ENCODE results near the gene RPH3AL. TPM values are rescaled to one million over a fixed set of nuclear protein-coding genes. Genes with fewer than 3 reads are reported as not detected.

The RPH3AL gene
- total RNA-seq, 2 experiments from 2014 or later = 2.4 to 2.8 TPM

- Mint-ChIP-seq H3K4me1 (ENCODE audit: low read depth) (no peaks in the 10 kb centered on the region), H3K27ac (no peak overlapping the region), H3K9me3 (no peaks in the 10 kb centered on the region), H3K27me3 (no peaks in the 10 kb centered on the region), H3K4me3 (no peak overlapping the region), H3K36me3 (ENCODE audit: low read depth) (no peaks in the 10 kb centered on the region)
- TF ChIP-seq, protein P1, sequence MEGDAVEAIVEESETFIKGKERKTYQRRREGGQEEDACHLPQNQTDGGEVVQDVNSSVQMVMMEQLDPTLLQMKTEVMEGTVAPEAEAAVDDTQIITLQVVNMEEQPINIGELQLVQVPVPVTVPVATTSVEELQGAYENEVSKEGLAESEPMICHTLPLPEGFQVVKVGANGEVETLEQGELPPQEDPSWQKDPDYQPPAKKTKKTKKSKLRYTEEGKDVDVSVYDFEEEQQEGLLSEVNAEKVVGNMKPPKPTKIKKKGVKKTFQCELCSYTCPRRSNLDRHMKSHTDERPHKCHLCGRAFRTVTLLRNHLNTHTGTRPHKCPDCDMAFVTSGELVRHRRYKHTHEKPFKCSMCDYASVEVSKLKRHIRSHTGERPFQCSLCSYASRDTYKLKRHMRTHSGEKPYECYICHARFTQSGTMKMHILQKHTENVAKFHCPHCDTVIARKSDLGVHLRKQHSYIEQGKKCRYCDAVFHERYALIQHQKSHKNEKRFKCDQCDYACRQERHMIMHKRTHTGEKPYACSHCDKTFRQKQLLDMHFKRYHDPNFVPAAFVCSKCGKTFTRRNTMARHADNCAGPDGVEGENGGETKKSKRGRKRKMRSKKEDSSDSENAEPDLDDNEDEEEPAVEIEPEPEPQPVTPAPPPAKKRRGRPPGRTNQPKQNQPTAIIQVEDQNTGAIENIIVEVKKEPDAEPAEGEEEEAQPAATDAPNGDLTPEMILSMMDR (IDR thresholded peaks at IDR 0.05) = no peak
- ChIA-PET POLR2A (no interaction called here), CTCF (no interaction called here)
- Histone ChIP-seq H3K4me3 (ENCODE audit: low read length) (no peak overlapping the region), H3K4me1 (ENCODE audit: insufficient read depth, low read length) (peaks cover 15% of the 10 kb centered on the region), H3K27ac (ENCODE audit: low read depth in 1 of 2, low read length in 2 of 2) (no peak overlapping the region), H3K36me3 (ENCODE audit: insufficient read depth, low read length) (no peaks in the 10 kb centered on the region), H3K27me3 (ENCODE audit: control insufficient read depth in 1 of 2, insufficient read depth in 2 of 2, low read length in 2 of 2) (no peaks in the 10 kb centered on the region), H3K9me3 (ENCODE audit: control insufficient read depth in 1 of 2, insufficient read depth in 1 of 2, low read length in 2 of 2) (peaks cover 0 to 9% of the 10 kb centered on the region in 2 experiments)
- intact Hi-C loops (cut with DNase I, micrococcal nuclease) = no loop called here
- no peak for DNase-seq
- ATAC-seq (ENCODE audit: poor library complexity) = no peak
Observed at GRCh38 chr17:362721-363120, 10.1 kb upstream of the RPH3AL start.

DNA sequence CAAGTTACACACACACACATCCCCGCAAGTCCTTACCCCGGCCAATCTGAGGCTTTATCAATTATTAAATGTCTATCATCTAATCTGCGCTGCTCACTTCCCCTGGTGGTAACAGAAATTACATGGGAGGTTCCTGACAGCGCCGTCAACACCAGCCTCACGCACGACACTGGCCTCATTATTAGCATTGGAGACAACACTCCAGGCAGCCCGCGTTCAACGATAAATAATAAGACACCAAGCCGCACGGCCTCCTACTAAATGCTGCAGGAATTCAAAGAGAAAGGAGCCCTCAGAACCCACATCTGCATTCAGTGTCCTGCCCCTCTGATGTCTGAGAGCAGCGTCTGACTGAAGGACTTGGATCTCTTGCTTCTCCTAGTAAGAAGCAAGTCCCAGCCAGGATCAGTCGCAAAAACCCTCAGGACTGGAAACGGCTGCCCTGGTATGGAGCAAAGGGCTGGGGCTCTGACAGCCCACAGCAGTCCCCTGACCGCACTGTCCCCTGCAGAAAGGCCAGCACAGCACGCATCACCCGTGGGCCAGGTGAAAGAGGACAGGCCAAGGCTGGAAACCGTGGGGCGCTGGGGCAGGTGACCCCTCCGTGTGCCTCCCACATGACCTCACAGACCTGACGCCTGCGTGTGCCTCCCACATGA is 7.6 kb upstream of the RPH3AL start:
- Histone ChIP-seq H3K9me3 (ENCODE audit: control insufficient read depth in 1 of 2, insufficient read depth in 1 of 2, low read length in 2 of 2) (peaks cover 0 to 9% of the 10 kb centered on the region in 2 experiments), H3K36me3 (ENCODE audit: insufficient read depth, low read length) (no peaks in the 10 kb centered on the region), H3K4me1 (ENCODE audit: insufficient read depth, low read length) (peaks cover 6% of the 10 kb centered on the region), H3K4me3 (ENCODE audit: low read length) (no peak overlapping the region), H3K27ac (ENCODE audit: low read depth in 1 of 2, low read length in 2 of 2) (no peak overlapping the region), H3K27me3 (ENCODE audit: control insufficient read depth in 1 of 2, insufficient read depth in 2 of 2, low read length in 2 of 2) (no peaks in the 10 kb centered on the region)
- Mint-ChIP-seq H3K27ac (no peak overlapping the region), H3K4me3 (no peak overlapping the region), H3K4me1 (ENCODE audit: low read depth) (no peaks in the 10 kb centered on the region), H3K27me3 (no peaks in the 10 kb centered on the region), H3K36me3 (ENCODE audit: low read depth) (no peaks in the 10 kb centered on the region), H3K9me3 (no peaks in the 10 kb centered on the region)
- TF ChIP-seq, protein P1 (IDR thresholded peaks at IDR 0.05) = no peak
- ATAC-seq (ENCODE audit: poor library complexity) (no peak), DNase-seq (no peak)
- intact Hi-C loops (cut with DNase I, micrococcal nuclease) = no loop called here
- POLR2A ChIA-PET = no interaction called here
- CTCF ChIA-PET = no interaction called here

GRCh38 chr17:358491-359151 is 6.0 kb upstream of the RPH3AL start:
- no peak overlapping the region for H3K4me3 Mint-ChIP-seq
- H3K27me3 Mint-ChIP-seq = no peaks in the 10 kb centered on the region
- no peaks in the 10 kb centered on the region for H3K4me1 Mint-ChIP-seq (ENCODE audit: low read depth)
- Histone ChIP-seq H3K27me3 (ENCODE audit: control insufficient read depth in 1 of 2, insufficient read depth in 2 of 2, low read length in 2 of 2) (no peaks in the 10 kb centered on the region), H3K9me3 (ENCODE audit: control insufficient read depth in 1 of 2, insufficient read depth in 1 of 2, low read length in 2 of 2) (peaks cover 0 to 14% of the 10 kb centered on the region in 2 experiments), H3K4me1 (ENCODE audit: insufficient read depth, low read length) (no peaks in the 10 kb centered on the region), H3K36me3 (ENCODE audit: insufficient read depth, low read length) (no peaks in the 10 kb centered on the region), H3K27ac (ENCODE audit: low read depth in 1 of 2, low read length in 2 of 2) (no peak overlapping the region), H3K4me3 (ENCODE audit: low read length) (no peak overlapping the region)
- no peaks in the 10 kb centered on the region for H3K36me3 Mint-ChIP-seq (ENCODE audit: low read depth)
- DNase-seq (no peak), ATAC-seq (ENCODE audit: poor library complexity) (no peak)
- ChIA-PET CTCF (no interaction called here), POLR2A (no interaction called here)
- intact Hi-C loops (cut with DNase I, micrococcal nuclease) = no loop called here
- no peak overlapping the region for H3K27ac Mint-ChIP-seq
- no peaks in the 10 kb centered on the region for H3K9me3 Mint-ChIP-seq
- TF ChIP-seq, protein P1 (IDR thresholded peaks at IDR 0.05) = no peak
